ENCODE data around the gene NUSAP1. TPM values are rescaled to one million over a fixed set of nuclear protein-coding genes. Genes with fewer than 3 reads are reported as not detected.

NUSAP1 gene
- total and polyA plus RNA-seq, 10 of the 15 experiments (the other 5 are each of a cell fraction or from before 2014, with no cell fraction given), result 158 to 315 (median 229) TPM

GRCh38 chr15:41333026-41333562 is 413 bp downstream of the NUSAP1 start (continued):
- TF ChIP-seq, protein P1, sequence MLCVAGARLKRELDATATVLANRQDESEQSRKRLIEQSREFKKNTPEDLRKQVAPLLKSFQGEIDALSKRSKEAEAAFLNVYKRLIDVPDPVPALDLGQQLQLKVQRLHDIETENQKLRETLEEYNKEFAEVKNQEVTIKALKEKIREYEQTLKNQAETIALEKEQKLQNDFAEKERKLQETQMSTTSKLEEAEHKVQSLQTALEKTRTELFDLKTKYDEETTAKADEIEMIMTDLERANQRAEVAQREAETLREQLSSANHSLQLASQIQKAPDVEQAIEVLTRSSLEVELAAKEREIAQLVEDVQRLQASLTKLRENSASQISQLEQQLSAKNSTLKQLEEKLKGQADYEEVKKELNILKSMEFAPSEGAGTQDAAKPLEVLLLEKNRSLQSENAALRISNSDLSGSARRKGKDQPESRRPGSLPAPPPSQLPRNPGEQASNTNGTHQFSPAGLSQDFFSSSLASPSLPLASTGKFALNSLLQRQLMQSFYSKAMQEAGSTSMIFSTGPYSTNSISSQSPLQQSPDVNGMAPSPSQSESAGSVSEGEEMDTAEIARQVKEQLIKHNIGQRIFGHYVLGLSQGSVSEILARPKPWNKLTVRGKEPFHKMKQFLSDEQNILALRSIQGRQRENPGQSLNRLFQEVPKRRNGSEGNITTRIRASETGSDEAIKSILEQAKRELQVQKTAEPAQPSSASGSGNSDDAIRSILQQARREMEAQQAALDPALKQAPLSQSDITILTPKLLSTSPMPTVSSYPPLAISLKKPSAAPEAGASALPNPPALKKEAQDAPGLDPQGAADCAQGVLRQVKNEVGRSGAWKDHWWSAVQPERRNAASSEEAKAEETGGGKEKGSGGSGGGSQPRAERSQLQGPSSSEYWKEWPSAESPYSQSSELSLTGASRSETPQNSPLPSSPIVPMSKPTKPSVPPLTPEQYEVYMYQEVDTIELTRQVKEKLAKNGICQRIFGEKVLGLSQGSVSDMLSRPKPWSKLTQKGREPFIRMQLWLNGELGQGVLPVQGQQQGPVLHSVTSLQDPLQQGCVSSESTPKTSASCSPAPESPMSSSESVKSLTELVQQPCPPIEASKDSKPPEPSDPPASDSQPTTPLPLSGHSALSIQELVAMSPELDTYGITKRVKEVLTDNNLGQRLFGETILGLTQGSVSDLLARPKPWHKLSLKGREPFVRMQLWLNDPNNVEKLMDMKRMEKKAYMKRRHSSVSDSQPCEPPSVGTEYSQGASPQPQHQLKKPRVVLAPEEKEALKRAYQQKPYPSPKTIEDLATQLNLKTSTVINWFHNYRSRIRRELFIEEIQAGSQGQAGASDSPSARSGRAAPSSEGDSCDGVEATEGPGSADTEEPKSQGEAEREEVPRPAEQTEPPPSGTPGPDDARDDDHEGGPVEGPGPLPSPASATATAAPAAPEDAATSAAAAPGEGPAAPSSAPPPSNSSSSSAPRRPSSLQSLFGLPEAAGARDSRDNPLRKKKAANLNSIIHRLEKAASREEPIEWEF (IDR thresholded peaks at IDR 0.05; ENCODE audit: insufficient replicate concordance, low read depth, low read length), result no peak
- 0 out of 2 replicates have a peak, but pooled peaks have one; percentile 68 for TF ChIP-seq FOXM1 (IDR thresholded peaks at IDR 0.05; ENCODE audit: low read depth, low read length)
- TF ChIP-seq, protein P2, sequence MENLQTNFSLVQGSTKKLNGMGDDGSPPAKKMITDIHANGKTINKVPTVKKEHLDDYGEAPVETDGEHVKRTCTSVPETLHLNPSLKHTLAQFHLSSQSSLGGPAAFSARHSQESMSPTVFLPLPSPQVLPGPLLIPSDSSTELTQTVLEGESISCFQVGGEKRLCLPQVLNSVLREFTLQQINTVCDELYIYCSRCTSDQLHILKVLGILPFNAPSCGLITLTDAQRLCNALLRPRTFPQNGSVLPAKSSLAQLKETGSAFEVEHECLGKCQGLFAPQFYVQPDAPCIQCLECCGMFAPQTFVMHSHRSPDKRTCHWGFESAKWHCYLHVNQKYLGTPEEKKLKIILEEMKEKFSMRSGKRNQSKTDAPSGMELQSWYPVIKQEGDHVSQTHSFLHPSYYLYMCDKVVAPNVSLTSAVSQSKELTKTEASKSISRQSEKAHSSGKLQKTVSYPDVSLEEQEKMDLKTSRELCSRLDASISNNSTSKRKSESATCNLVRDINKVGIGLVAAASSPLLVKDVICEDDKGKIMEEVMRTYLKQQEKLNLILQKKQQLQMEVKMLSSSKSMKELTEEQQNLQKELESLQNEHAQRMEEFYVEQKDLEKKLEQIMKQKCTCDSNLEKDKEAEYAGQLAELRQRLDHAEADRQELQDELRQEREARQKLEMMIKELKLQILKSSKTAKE (IDR thresholded peaks at IDR 0.05; ENCODE audit: low read depth, poor library complexity, severe bottlenecking), result no peak

Data from GM12878 (cell line).